HEK293T (cell line): ENCODE measurements around the gene MKI67.

Experiments used
- ARNT ChIP-seq: fragments of 450-650 bp; IDR thresholded peaks from 2 replicates; pipeline ENCODE4 v1.6.1; 2017; ENCODE audit warnings: mild to moderate bottlenecking
- BHLHE40 ChIP-seq: fragments of 450-650 bp; IDR thresholded peaks from 2 replicates; pipeline ENCODE4 v1.6.1; 2016; ENCODE audit warnings: mild to moderate bottlenecking, moderate library complexity, borderline replicate concordance
- ELF4 ChIP-seq: fragments of 450-650 bp; IDR thresholded peaks from 2 replicates; pipeline ENCODE4 v1.6.1; 2017; ENCODE audit warnings: antibody characterized with exemption
- FOXM1 ChIP-seq: fragments of 450-650 bp; IDR thresholded peaks from 2 replicates; pipeline ENCODE4 v1.6.1; 2017; ENCODE audit warnings: mild to moderate bottlenecking, borderline replicate concordance
- HDGF ChIP-seq: fragments of 450-650 bp; IDR thresholded peaks from 2 replicates; pipeline ENCODE4 v1.6.1; 2017; ENCODE audit warnings: antibody characterized with exemption, borderline replicate concordance
- SP1 ChIP-seq: fragments of 450-650 bp; IDR thresholded peaks from 2 replicates; pipeline ENCODE4 v1.6.1; 2017
- SUZ12 ChIP-seq: fragments of 450-650 bp; IDR thresholded peaks from 2 replicates; pipeline ENCODE4 v1.6.1; 2016; ENCODE audit warnings: mild to moderate bottlenecking
- TARDBP ChIP-seq: fragments of 450-650 bp; IDR thresholded peaks from 2 replicates; pipeline ENCODE4 v1.6.1; 2016

DNA sequence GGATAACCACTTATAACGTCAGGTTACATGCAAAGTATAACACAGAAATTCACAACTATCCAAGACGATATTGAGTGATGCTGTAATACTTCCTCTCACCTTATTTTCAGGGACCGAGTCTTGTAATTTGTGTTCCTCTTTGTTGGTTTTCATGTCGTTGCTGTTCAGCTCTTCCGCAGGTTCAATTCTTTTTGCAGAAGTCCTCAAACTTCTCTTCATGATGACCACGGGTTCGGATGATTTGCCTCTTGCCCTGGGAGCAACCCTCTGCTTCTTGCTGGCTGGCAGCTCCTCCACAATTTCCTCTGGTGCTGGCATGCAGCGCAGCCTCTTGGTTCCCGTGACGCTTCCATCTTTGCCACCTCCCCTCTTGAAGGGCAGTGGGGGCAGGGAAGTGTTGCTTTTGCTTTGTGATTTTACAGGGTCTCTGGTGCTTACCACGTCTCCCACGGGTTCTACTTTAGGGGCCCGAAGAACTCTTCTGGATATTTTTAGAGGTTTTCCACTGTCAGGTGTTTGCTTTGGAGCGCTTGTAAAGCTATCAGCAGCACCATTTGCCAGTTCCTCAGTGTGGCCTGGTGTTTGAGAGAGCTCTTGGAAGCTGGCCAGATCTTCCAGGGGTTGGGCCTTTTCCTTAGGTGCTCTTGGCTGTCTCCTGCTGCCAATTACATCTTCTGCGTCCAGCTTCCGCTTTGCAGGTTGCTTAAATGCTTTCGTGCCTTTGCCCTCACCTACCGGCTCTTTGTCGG is 23.6 kb downstream of the MKI67 start:
- TF ChIP-seq ELF4, result no peak
- TF ChIP-seq BHLHE40, result no peak
- no peak for TF ChIP-seq ARNT
- no peak for TF ChIP-seq TARDBP
- no peak for TF ChIP-seq FOXM1
- TF ChIP-seq SUZ12, result no peak
- no peak for TF ChIP-seq HDGF
- TF ChIP-seq SP1, result no peak
